Upper lobe of left lung (tissue), 4 donors: Measurements from ENCODE around the gene B3GALNT1.
A peak's percentile ranks its signal among the peaks of the same experiment; 100 is the strongest.

Experiments
- CTCF ChIP-seq, 6 experiments: fragments of 450-650 bp in 4 of 6; fragments of 200-600 bp in 2 of 6; sonication (generic) in 2 of 6; IDR thresholded peaks; one replicate each; pipeline ENCODE4 v1.5.1; 2016 to 2019; ENCODE audit warnings: antibody characterized with exemption in 6 of 6
- EP300 ChIP-seq, 4 donors: sonication (generic); formaldehyde crosslinking; IDR thresholded peaks; one replicate each; pipeline ENCODE4 v1.5.1; 2017; ENCODE audit warnings: antibody characterized with exemption in 4 of 4, control low read depth in 2 of 4
- POLR2A ChIP-seq, 4 donors: fragments of 450-650 bp; IDR thresholded peaks; one replicate each; pipeline ENCODE4 v1.5.1; 2016 to 2017; ENCODE audit warnings: antibody characterized with exemption in 4 of 4, mild to moderate bottlenecking in 2 of 4
- POLR2AphosphoS5 ChIP-seq, 2 donors: sonication (generic); formaldehyde crosslinking; IDR thresholded peaks; one replicate each; pipeline ENCODE4 v1.5.1; 2017; ENCODE audit warnings: antibody characterized with exemption in 2 of 2

GRCh38 chr3:161100994-161101393, 4.2 kb downstream of the B3GALNT1 start:
- TF ChIP-seq CTCF (IDR thresholded peaks at IDR 0.05) (no peak), POLR2AphosphoS5 (IDR thresholded peaks at IDR 0.05) (peak in 1 of 2 donors; percentile 18), POLR2A (IDR thresholded peaks at IDR 0.05) (no peak), EP300 (IDR thresholded peaks at IDR 0.05) (no peak)
